HG02571 (cell line): ENCODE measurements around the gene DLG2.
"Not testable (repeated sequence)": the region's sequence is repeated elsewhere in the genome, so short reads cannot be mapped to it uniquely, and the experiment has no call there.

ENCODE experiments used
- ATAC-seq: cut with Tn5 transposase; IDR thresholded peaks from one replicate; pipeline ENCODE4 v1.9.1; 2021; ENCODE audit warnings: mild to moderate bottlenecking, moderate library complexity; ENCODE audit not compliant: unreplicated experiment

The DLG2 gene

GRCh38 chr11:84804041-84804440, 823.1 kb downstream of the DLG2 start:
- ATAC-seq = no peak

GRCh38 chr11:84800755-84801346, 826.3 kb downstream of the DLG2 start:
- no peak for ATAC-seq

GRCh38 chr11:84799112-84799511, 828.0 kb downstream of the DLG2 start:
- no peak for ATAC-seq

- ATAC-seq = no peak
These were observed 831.4 kb downstream of the DLG2 start for GRCh38 chr11:84795698-84796097.

GRCh38 chr11:84794663-84795443, 832.3 kb downstream of the DLG2 start:
- no peak for ATAC-seq

GRCh38 chr11:84793318-84793717, 833.8 kb downstream of the DLG2 start:
- no peak for ATAC-seq

GRCh38 chr11:84790849-84791427, 836.2 kb downstream of the DLG2 start:
- no peak for ATAC-seq

GRCh38 chr11:84788220-84788619, 838.9 kb downstream of the DLG2 start:
- ATAC-seq = no peak

GRCh38 chr11:84784158-84784557, 843.0 kb downstream of the DLG2 start:
- not testable (repeated sequence) for ATAC-seq

- no peak for ATAC-seq
These were observed 846.4 kb downstream of the DLG2 start for GRCh38 chr11:84780689-84781293.

GRCh38 chr11:84775503-84775902, 851.6 kb downstream of the DLG2 start:
- no peak for ATAC-seq

- no peak for ATAC-seq
These were observed 863.2 kb downstream of the DLG2 start for GRCh38 chr11:84763931-84764330.

- ATAC-seq = no peak
These were observed 869.4 kb downstream of the DLG2 start for GRCh38 chr11:84757711-84758110.

GRCh38 chr11:84751371-84751770, 875.8 kb downstream of the DLG2 start:
- ATAC-seq = no peak

GRCh38 chr11:84747871-84748270, 879.3 kb downstream of the DLG2 start:
- ATAC-seq = no peak

- no peak for ATAC-seq
These were observed 887.1 kb downstream of the DLG2 start for GRCh38 chr11:84740050-84740449.

- ATAC-seq = no peak
These were observed 902.9 kb downstream of the DLG2 start for GRCh38 chr11:84724256-84724655.

- ATAC-seq = no peak
These were observed 904.5 kb downstream of the DLG2 start for GRCh38 chr11:84722583-84723108.

- no peak for ATAC-seq
These were observed 905.6 kb downstream of the DLG2 start for GRCh38 chr11:84721561-84721961.

- no peak for ATAC-seq
These were observed 906.3 kb downstream of the DLG2 start for GRCh38 chr11:84720706-84721402.
